CD14-positive monocyte (primary cell): ENCODE results near the gene AEBP1. TPM values are rescaled to one million over a fixed set of nuclear protein-coding genes. Genes with fewer than 3 reads are reported as not detected.

ENCODE experiments used
- DNase-seq, 3 donors: peaks; one replicate each; pipeline ENCODE4 v3.0.0-alpha.2; 2011 to 2022
- H2AFZ ChIP-seq: 2 replicates; pipeline ENCODE4 v1.6.0; 2012; ENCODE audit warnings: mild to moderate bottlenecking, low read depth, low read length, inconsistent platforms; ENCODE audit not compliant: insufficient read depth, poor library complexity, severe bottlenecking
- H3K27ac ChIP-seq, 2 donors: 1 replicate in 1 of 2; 2 replicates in 1 of 2; pipeline ENCODE4 v1.5.1; 2012 to 2013; ENCODE audit warnings: low read length in 2 of 2, control low read depth in 1 of 2, inconsistent platforms in 1 of 2, low read depth in 1 of 2, mild to moderate bottlenecking in 1 of 2
- H3K27me3 ChIP-seq, 2 donors: one replicate each; pipeline versions ENCODE4 v1.6.0 to v1.6.1; 2011 to 2013; ENCODE audit warnings: low read length in 2 of 2; ENCODE audit not compliant: control insufficient read depth in 2 of 2, insufficient read depth in 2 of 2
- H3K36me3 ChIP-seq, 2 donors: replicated peaks in 1 of 2; 1 replicate in 1 of 2; 2 replicates in 1 of 2; pipeline versions ENCODE4 v1.5.1 to v1.6.1; 2012 to 2013; ENCODE audit warnings: low read length in 2 of 2, control low read depth in 1 of 2, inconsistent platforms in 1 of 2, mild to moderate bottlenecking in 1 of 2; ENCODE audit not compliant: insufficient read depth in 2 of 2, control insufficient read depth in 1 of 2
- H3K4me1 ChIP-seq, 2 donors: 1 replicate in 1 of 2; 2 replicates in 1 of 2; pipeline versions ENCODE4 v1.5.1 to v1.6.1; 2012 to 2013; ENCODE audit warnings: low read length in 2 of 2, control low read depth in 1 of 2, inconsistent platforms in 1 of 2, mild to moderate bottlenecking in 1 of 2, moderate library complexity in 1 of 2; ENCODE audit not compliant: insufficient read depth in 2 of 2, control insufficient read depth in 1 of 2
- H3K4me2 ChIP-seq: replicated peaks from 2 replicates; pipeline ENCODE3; 2012; ENCODE audit warnings: low read length, moderate library complexity, mild to moderate bottlenecking; ENCODE audit not compliant: poor library complexity, severe bottlenecking; ENCODE audit errors: extremely low read depth
- H3K4me3 ChIP-seq, 3 experiments: fragments of 200-600 bp in 1 of 3; sonication (generic) in 1 of 3; replicated peaks in 1 of 3; 1 replicate in 2 of 3; 2 replicates in 1 of 3; pipeline ENCODE4 v1.5.1; 2011 to 2013; ENCODE audit warnings: low read length in 3 of 3, mild to moderate bottlenecking in 3 of 3, control low read depth in 2 of 3, low read depth in 2 of 3, inconsistent platforms in 1 of 3, moderate library complexity in 1 of 3
- H3K79me2 ChIP-seq: 2 replicates; pipeline ENCODE4 v1.6.0; 2012; ENCODE audit warnings: mild to moderate bottlenecking, control low read depth, inconsistent platforms, low read length, moderate library complexity; ENCODE audit not compliant: insufficient read depth
- H3K9ac ChIP-seq: 2 replicates; pipeline ENCODE4 v1.6.0; 2017; ENCODE audit warnings: low read length, mild to moderate bottlenecking; ENCODE audit not compliant: insufficient read depth, poor library complexity, severe bottlenecking
- H3K9me3 ChIP-seq, 2 donors: replicated peaks in 1 of 2; 1 replicate in 1 of 2; 2 replicates in 1 of 2; pipeline versions ENCODE4 v1.5.1 to v1.6.1; 2012 to 2013; ENCODE audit warnings: low read length in 2 of 2, control low read depth in 1 of 2; ENCODE audit not compliant: control insufficient read depth in 1 of 2, insufficient read depth in 1 of 2
- H4K20me1 ChIP-seq: 2 replicates; pipeline ENCODE4 v1.6.0; 2012; ENCODE audit warnings: mild to moderate bottlenecking, low read length, control low read depth, moderate library complexity; ENCODE audit not compliant: insufficient read depth
- H3K27ac Mint-ChIP-seq, 7 donors: one replicate each; pipeline ENCODE4 v1.8.0; 2020; ENCODE audit warnings: mild to moderate bottlenecking in 7 of 7, mixed read lengths in 7 of 7, moderate library complexity in 6 of 7, inconsistent platforms in 2 of 7
- H3K27me3 Mint-ChIP-seq, 3 donors: one replicate each; pipeline ENCODE4 v1.8.0; 2021 to 2022; ENCODE audit warnings: low read depth in 3 of 3, mild to moderate bottlenecking in 3 of 3, mixed read lengths in 3 of 3, moderate library complexity in 3 of 3, inconsistent platforms in 1 of 3
- H3K36me3 Mint-ChIP-seq, 2 donors: one replicate each; pipeline ENCODE4 v1.8.0; 2020; ENCODE audit warnings: mixed read lengths in 2 of 2, inconsistent platforms in 1 of 2, mild to moderate bottlenecking in 1 of 2
- H3K4me1 Mint-ChIP-seq: one replicate; pipeline ENCODE4 v1.8.0; 2020; ENCODE audit warnings: mild to moderate bottlenecking, mixed read lengths
- H3K4me3 Mint-ChIP-seq, 2 donors: one replicate each; pipeline ENCODE4 v1.8.0; 2020; ENCODE audit warnings: mild to moderate bottlenecking in 2 of 2, mixed read lengths in 2 of 2, moderate library complexity in 1 of 2
- H3K9me3 Mint-ChIP-seq, 7 donors: one replicate each; pipeline ENCODE4 v1.8.0; 2020 to 2022; ENCODE audit warnings: mixed read lengths in 7 of 7, mild to moderate bottlenecking in 6 of 7, moderate library complexity in 6 of 7, inconsistent platforms in 2 of 7
- CTCF ChIP-seq: fragments of 200-600 bp; IDR thresholded peaks from one replicate; pipeline ENCODE4 v1.8.0; 2022; ENCODE audit warnings: antibody characterized with exemption, mild to moderate bottlenecking
- WGBS: methylation state at CpG from one replicate; pipeline ENCODE4 v1.1.5; 2013; ENCODE audit warnings: missing lambda C conversion rate; ENCODE audit not compliant: insufficient coverage; 5-methylcytosine and 5-hydroxymethylcytosine counted together
- intact Hi-C, 2 donors: fragments of 100-400 bp; cut with micrococcal nuclease; formaldehyde crosslinking; loops; one replicate each; pipeline versions ENCODE4 v1.15.0 to v1.15.1; 2023
- polyA plus RNA-seq, 3 donors: library from polyadenylated mRNA; depleted of rRNA in 1 of 3; unstranded in 2 of 3; stranded (reverse) in 1 of 3; fragments of 300-500 nt in 2 of 3; fragments of >200 nt in 1 of 3; fragmentation: Illumina TruSeq in 2 of 3; gene quantifications; 1 replicate in 2 of 3; 2 replicates in 1 of 3; pipeline ENCODE4 v1.2.3, GENCODE V29; 2012 to 2021

The AEBP1 gene
- polyA plus RNA-seq, 3 donors = 0.08 TPM; not detected in 2

- no peak overlapping the region for H2AFZ ChIP-seq
- Mint-ChIP-seq H3K27ac (peak overlapping the region in 1 of 7 donors; percentile 6), H3K36me3 (peaks cover 56 to 65% of the 10 kb centered on the region in 2 donors), H3K9me3 (no peaks in the 10 kb centered on the region), H3K4me1 (peaks cover 30% of the 10 kb centered on the region), H3K27me3 (peaks cover 0 to 11% (median 0%) of the 10 kb centered on the region in 3 donors), H3K4me3 (no peak overlapping the region)
- H3K4me2 ChIP-seq = no peak overlapping the region
- no peaks in the 10 kb centered on the region for H4K20me1 ChIP-seq
- no peaks in the 10 kb centered on the region for H3K9me3 ChIP-seq
- H3K27me3 ChIP-seq = no peaks in the 10 kb centered on the region
- no peak overlapping the region for H3K9ac ChIP-seq
- peaks cover 23% of the 10 kb centered on the region for H3K79me2 ChIP-seq
- peak overlapping the region in 1 of 2 donors; percentile 9 for H3K27ac ChIP-seq
- TF ChIP-seq CTCF = no peak
- peaks cover 19 to 22% of the 10 kb centered on the region in 2 donors for H3K4me1 ChIP-seq
- WGBS = 100% methylated on average over 2 of the region's 11 CpGs
- H3K4me3 ChIP-seq = no peak overlapping the region
- DNase-seq = no peak
- peaks cover 54 to 59% of the 10 kb centered on the region in 2 donors for H3K36me3 ChIP-seq
- intact Hi-C loops = loop anchor here (5.0 to 10.0 kb wide), 3 partner anchors 43 to 413 kb away; partner anchors contain the start of genes POLD2 (in 2 of the 2) and NUDCD3 (in 1 of the 2)
These were observed 24.7 kb upstream of the AEBP1 start for GRCh38 chr7:44079331-44080021.

- Histone ChIP-seq H3K4me2 (no peak overlapping the region), H3K36me3 (peaks cover 54 to 57% of the 10 kb centered on the region in 2 donors), H4K20me1 (no peaks in the 10 kb centered on the region), H3K4me3 (no peak overlapping the region), H3K9me3 (no peaks in the 10 kb centered on the region), H3K4me1 (peaks cover 14 to 16% of the 10 kb centered on the region in 2 donors), H3K27ac (no peak overlapping the region), H3K9ac (no peak overlapping the region), H3K27me3 (no peaks in the 10 kb centered on the region), H3K79me2 (peaks cover 23% of the 10 kb centered on the region), H2AFZ (no peak overlapping the region)
- intact Hi-C loops = loop anchor here (5.0 to 10.0 kb wide), 3 partner anchors 42 to 412 kb away; partner anchors contain the start of genes POLD2 (in 2 of the 2) and NUDCD3 (in 1 of the 2)
- no peaks in the 10 kb centered on the region for H3K9me3 Mint-ChIP-seq
- DNase-seq = no peak
- peaks cover 54 to 60% of the 10 kb centered on the region in 2 donors for H3K36me3 Mint-ChIP-seq
- H3K4me3 Mint-ChIP-seq = no peak overlapping the region
- no peak for TF ChIP-seq CTCF
- peaks cover 0 to 11% (median 0%) of the 10 kb centered on the region in 3 donors for H3K27me3 Mint-ChIP-seq
- 97% methylated on average over 5 of the region's 5 CpGs for WGBS
- peaks cover 25% of the 10 kb centered on the region for H3K4me1 Mint-ChIP-seq
- peak overlapping the region in 4 of 7 donors; percentile 26 to 94 (median 58) for H3K27ac Mint-ChIP-seq
These were observed 24.0 kb upstream of the AEBP1 start for GRCh38 chr7:44080118-44080517.
